Inferior parietal cortex (tissue), 1 donor: Measurements from ENCODE around the gene INPP1.
"Not testable (repeated sequence)": the region's sequence is repeated elsewhere in the genome, so short reads cannot be mapped to it uniquely, and the experiment has no call there.

Experiments used
- DNase-seq: peaks from one replicate; pipeline ENCODE4 v3.0.0-alpha.2; 2016; ENCODE audit errors: extremely low spot score

INPP1 gene

GRCh38 chr2:190343536-190344275, at the start of gene INPP1:
Gene INPP1 (plus strand): TSS chr2:190343589. CDS start chr2:190360103, 16,514 bp downstream.
- DNase-seq = peak; percentile 23

DNA sequence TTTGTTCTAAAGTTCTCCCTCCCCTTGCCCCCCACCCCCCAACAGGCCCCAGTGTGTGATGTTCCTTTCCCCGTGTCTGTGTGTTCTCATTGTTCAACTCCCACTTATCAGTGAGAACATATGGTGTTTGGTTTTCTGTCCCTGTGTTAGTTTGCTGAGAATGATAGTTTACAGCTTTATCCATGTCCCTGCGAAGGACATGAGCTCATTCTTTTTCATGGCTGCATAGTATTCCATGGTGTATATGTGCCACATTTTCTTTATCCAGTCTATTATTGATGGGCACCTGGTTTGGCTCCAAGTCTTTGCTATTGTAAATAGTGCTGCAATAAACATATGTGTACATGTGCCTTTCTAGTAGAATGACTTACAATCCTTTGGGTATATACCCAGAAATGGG, 45.5 kb upstream of the INPP1 start:
- not testable (repeated sequence) for DNase-seq

DNA sequence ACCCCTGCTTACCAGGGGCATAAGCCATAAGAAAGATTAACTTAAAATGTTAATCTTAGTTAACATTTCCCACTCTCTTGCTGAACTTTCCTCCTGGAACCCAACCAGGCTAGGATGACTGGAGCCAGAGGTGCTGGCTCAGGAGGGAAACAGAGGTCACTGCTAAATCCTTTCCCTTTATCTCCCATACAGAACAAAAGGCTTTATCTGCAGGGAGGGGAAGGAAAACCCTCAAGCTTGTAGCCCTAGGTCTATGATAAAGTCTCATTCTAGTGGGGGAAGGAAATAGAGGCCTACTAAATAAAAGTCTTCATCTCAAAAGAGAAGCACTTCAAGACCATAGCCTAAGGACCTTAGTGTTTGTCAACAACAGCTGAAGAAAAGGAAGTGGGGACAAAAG, 42.4 kb upstream of the INPP1 start:
- DNase-seq = no peak

DNA sequence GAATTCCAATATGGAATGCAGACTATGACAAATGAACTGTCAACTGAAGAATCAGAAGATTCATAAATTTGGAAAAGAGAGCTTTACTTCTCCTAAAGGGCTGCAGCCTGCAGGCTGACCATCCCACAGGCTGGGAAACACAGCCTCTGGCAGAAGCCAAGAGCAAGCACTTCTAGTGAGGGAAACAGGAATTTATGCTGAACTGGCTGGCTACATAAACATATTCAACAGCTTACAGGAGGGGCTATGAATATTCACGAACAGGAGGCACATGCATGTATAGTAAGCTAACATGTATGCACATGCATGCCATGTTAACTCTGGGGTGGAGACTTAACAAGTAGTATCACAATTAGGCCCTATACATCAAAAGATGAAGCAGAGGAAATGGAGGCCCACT, 41.3 kb upstream of the INPP1 start:
- no peak for DNase-seq

GRCh38 chr2:190303647-190304046, 39.7 kb upstream of the INPP1 start:
- DNase-seq = no peak

DNA sequence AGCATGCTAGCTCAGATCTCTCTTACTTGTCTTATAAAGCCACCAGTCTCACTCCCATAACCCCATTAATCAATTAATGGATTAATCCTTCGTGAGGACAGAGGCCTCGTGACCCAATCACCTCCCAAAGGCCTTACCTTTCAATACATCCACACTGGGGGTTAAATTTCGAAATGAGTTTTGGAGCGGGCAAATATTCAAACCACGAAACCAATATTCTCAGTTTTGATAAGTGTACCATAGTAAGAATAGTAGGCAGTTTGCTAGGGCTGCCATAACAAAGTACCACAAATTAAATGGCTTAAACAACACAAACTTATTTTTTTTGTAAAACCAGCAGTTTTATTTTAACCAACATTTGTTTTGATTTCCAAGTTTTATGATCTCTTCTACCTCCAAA, 39.0 kb upstream of the INPP1 start:
- DNase-seq = no peak

DNA sequence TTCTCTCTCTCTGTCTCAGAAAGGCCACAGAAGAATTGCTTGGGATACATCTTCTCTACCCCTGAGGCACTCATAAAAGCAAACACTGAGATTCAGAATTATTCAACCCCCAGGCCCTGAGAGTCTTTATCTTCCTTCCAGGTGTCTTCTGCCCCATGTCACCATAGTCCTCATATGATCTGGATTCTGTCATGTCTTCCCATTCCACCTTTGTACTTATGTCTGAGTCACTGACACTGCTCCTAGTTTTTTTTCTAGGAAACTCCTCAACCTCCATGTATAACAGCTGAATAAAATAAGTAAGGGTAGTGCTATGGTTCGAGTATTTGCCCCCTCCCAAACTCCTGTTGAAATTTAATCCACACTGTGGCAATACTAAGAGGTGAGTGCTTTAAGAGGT, 35.4 kb upstream of the INPP1 start:
- DNase-seq = no peak

DNA sequence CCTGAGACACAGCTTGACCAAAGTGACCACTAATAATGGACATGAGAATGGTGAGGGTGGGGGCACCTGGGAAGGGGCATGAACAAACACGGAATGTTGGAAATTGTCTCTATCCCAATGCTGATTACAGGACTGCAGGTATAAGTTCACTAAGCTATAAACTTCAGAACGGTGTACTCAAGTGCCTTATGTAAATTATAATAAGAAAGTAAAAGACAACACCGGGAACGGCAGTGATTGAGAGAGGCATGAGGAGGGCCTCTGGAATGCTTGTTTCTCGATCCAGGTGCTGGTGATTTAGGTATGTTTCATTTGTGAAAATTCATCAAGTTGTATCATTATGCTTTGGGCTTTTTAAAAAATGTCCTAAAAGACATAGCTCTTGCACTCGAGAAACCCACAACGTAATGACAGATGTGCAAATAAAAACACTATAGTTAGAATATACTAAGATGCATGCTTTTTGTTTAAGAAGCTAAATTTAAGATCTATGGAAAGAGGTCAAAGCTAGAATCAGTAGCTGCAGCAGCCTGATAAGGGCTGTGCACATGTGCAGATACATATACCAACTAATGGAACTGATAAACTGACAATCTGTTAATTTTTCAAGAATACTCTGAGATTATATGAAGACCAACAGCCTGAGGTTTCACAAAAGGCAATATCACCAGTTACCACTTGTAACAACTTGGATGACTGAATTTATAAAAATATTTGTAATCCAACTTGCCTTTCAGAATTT, 31.3 kb upstream of the INPP1 start:
- DNase-seq = no peak

- not testable (repeated sequence) for DNase-seq
These were observed 30.8 kb upstream of the INPP1 start for GRCh38 chr2:190312635-190313025.

GRCh38 chr2:190313880-190314279, 29.5 kb upstream of the INPP1 start:
- DNase-seq = no peak

DNA sequence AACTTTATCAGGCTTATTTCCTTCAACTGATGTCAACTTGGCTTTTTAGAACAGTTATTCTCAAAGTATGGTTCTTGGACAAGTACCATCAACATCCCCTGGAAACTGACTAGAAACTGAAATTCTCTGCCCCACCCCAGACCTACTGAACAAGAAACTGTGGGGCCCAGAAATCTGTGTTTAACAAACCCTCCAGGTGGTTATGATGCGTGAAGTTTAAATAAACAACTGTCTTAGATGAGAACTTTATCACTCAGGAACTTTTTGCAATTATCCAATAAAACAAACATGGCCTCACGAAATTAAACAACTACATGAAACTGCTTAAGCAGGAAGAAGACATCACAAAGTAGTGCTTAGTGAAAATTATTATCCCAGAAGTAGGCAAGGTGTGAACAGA, 28.1 kb upstream of the INPP1 start:
- no peak for DNase-seq

GRCh38 chr2:190318514-190318913, 24.9 kb upstream of the INPP1 start:
- DNase-seq = no peak

- DNase-seq = peak; percentile 35
These were observed 24.3 kb upstream of the INPP1 start for GRCh38 chr2:190318931-190319554.

DNA sequence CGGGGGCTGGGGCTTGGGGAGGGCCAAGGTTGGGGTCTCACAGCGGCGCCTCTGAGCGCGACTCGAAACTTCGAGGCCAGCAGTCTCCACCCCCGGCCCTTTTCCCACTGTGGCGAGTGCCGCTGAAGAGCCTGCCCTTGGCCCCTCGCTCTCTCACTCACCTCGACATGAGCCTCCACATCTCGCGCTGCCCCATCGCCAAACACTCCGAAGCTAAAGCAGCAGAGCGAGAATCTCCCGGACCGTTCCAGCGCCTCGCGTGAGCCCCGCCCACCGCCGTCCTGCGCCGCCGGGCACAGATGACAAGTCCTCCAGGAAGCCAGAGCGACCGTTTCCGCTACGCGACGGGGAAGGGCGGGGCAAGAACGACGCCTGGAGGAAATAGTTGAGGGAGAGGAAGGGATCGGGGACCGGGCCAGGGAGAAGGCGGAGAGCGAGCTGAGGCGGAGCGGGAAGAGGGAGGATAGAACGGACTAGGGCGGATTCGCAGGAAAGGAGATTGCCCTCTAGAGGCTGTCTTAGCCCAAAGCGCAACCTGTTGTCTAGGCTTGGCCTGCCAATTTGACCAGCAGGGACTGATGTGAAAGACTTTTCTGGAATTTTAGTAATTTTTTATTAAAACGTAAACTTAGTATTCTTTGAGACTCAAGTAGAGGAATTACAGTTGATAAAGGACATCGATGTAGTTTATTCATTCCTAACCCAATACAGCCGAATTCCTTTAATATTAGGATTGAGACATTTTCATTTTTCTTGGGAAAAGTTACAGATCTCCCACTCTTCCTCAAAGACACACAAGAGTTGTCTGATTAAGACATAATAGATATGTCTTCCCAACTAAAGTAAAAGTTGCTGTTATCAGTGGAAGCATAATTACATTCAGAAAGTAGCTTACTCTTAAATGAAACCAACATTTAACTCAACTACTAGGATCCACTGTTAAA, 23.6 kb upstream of the INPP1 start, which contains the start of gene HIBCH:
Gene HIBCH, minus strand, starts transcription at position 272 of the 944 bp plus-strand sequence. Its CDS starts 76 bp downstream, at position 196.
- DNase-seq = peak; percentile 97

- DNase-seq = no peak
These were observed 22.7 kb upstream of the INPP1 start for GRCh38 chr2:190320696-190321095.

DNA sequence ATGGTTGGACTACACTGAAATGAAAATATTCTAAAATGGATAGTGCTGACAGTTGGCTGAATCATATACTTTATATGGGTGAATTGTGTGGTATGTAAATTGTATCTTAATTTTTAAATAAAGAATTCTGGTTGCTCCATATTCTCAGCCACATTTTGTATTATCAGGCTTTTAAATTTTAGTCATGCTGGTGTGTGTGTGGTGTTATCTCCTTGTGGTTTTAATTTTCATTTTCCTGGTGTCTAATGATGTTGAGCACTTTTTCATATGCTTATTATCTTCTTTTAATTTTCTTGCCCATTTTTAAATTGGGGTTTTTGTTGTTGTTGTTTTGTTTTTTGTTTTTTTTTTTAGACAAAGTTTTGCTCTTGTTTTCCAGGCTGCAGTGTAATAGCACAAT, 20.0 kb upstream of the INPP1 start:
- no peak for DNase-seq

DNA sequence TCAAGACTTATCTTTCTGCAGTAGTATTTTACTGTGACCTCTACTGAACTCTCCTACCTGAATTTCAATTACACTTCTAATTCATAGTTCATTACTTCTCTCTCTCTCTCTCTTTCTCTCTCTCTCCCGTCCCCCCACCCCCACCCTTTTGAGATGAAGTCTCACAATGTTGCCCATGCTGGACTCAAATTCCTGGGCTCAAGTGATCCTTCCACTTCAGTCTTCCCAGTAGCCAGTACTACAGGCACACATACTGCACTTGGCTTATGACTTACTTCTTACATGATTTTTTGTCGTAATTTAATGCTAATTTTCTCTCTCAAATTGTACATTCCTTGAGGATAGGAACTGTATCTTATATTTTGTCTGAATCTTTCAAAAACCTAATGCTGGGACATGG, 17.8 kb upstream of the INPP1 start:
- DNase-seq = no peak

GRCh38 chr2:190327867-190328572, 15.4 kb upstream of the INPP1 start:
- no peak for DNase-seq

GRCh38 chr2:190328573-190329147, 14.7 kb upstream of the INPP1 start:
- DNase-seq = no peak

- DNase-seq = no peak
These were observed 10.0 kb upstream of the INPP1 start for GRCh38 chr2:190333395-190333794.

DNA sequence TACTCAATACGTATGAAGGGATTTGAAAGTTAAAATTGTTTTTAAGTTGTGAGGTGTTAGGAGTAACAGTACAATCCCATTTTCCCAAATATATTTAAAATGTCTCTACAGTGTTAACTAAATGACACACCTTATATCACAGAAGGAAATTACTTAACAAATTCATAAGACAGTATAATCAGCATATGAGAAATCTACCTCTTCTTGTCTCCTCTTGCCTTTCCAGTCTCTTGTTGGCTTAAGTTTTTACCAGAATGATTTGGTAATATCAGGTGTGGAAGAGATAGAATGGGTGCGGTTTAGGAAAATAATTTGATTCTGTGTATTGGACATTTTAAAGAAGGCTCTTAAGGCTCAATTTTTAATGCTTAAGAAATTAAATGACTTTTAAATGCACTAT, 9.5 kb upstream of the INPP1 start:
- no peak for DNase-seq
